Spleen (tissue), 7 donors: ENCODE results near the gene COL27A1.

ENCODE experiments used
- CTCF ChIP-seq, 11 experiments: fragments of 200-600 bp in 7 of 11; fragments of 450-650 bp in 4 of 11; sonication (generic) in 4 of 11; IDR thresholded peaks in 8 of 11; conservative IDR thresholded peaks in 3 of 11; 1 replicate in 7 of 11; 2 replicates in 4 of 11; pipeline versions ENCODE4 v1.4.0 to v1.8.0; 2016 to 2021; ENCODE audit warnings: antibody characterized with exemption in 11 of 11, inconsistent platforms in 4 of 11, mild to moderate bottlenecking in 1 of 11
- POLR2AphosphoS5 ChIP-seq, 3 donors: sonication (generic); formaldehyde crosslinking; IDR thresholded peaks; one replicate each; pipeline ENCODE4 v1.5.1; 2017; ENCODE audit warnings: antibody characterized with exemption in 3 of 3
- donor health status: DM: no; HTN: no; CAD: no; lungs with moderate emphysema.
- donor health status: DM: no; HTN: no; CAD: no.
- donor health status: DM: no; HTN: no; CAD: no.

- no peak for TF ChIP-seq CTCF (IDR thresholded peaks at IDR 0.05 in 8 of 11, conservative IDR thresholded peaks at IDR 0.05 in 3 of 11)
- TF ChIP-seq POLR2AphosphoS5 (IDR thresholded peaks at IDR 0.05), result no peak
These were observed 60.7 kb downstream of the COL27A1 start for GRCh38 chr9:114216081-114216480.
